A673 (cell line): ENCODE data around the gene KCNT2.

Experiments used
- CTCF ChIP-seq: fragments of 300-800, 200-600 bp; sonication (generic); conservative IDR thresholded peaks from 2 replicates; pipeline ENCODE4 v1.5.1; 2017; ENCODE audit warnings: low read depth, mild to moderate bottlenecking, antibody characterized with exemption, low read length, moderate library complexity, mixed read lengths
- EZH2 ChIP-seq: fragments of 200-600 bp; sonication (generic); IDR thresholded peaks from 2 replicates; pipeline ENCODE4 v1.6.1; 2017; ENCODE audit warnings: borderline replicate concordance, low read depth, mild to moderate bottlenecking, mixed read lengths, antibody characterized with exemption, low read length; ENCODE audit not compliant: poor library complexity, severe bottlenecking

GRCh38 chr1:196450143-196451095 is 157.8 kb downstream of the KCNT2 start:
- TF ChIP-seq CTCF (no peak), EZH2 (no peak)
